Stimulated activated CD4-positive, alpha-beta T cell treated with anti-CD3 and anti-CD28 coated beads, Interleukin-1b, Interleukin-23, amount 100 ng/mL, for 24 hours (primary cell): ENCODE measurements around the gene SEC24C.
"Not testable (repeated sequence)": the region's sequence is repeated elsewhere in the genome, so short reads cannot be mapped to it uniquely, and the experiment has no call there.

Experiments
- DNase-seq, 4 experiments: peaks; one replicate each; pipeline ENCODE4 v3.0.0-alpha.2; 2020; ENCODE audit warnings: low read depth in 4 of 4, low spot score in 1 of 4

The SEC24C gene

GRCh38 chr10:73768881-73769280, 24.7 kb downstream of the SEC24C start:
- peak in 3 of 4 experiments; percentile 37 to 41 (median 38) for DNase-seq

- no peak for DNase-seq
These were observed 25.2 kb downstream of the SEC24C start for GRCh38 chr10:73769396-73769795.

- DNase-seq, result peak in 3 of 4 experiments; percentile 55 to 69 (median 64)
These were observed 27.6 kb downstream of the SEC24C start for GRCh38 chr10:73771722-73772280.

GRCh38 chr10:73772281-73773151, 28.3 kb downstream of the SEC24C start:
- DNase-seq, result peak; percentile 35 to 77 (median 54)

GRCh38 chr10:73773152-73773879, 29.1 kb downstream of the SEC24C start:
- no peak for DNase-seq

- DNase-seq, result no peak
These were observed 30.5 kb downstream of the SEC24C start for GRCh38 chr10:73774637-73775036.

- no peak for DNase-seq
These were observed 34.8 kb downstream of the SEC24C start for GRCh38 chr10:73779018-73779417.

- DNase-seq, result no peak
These were observed 35.5 kb downstream of the SEC24C start for GRCh38 chr10:73779539-73780197.

- DNase-seq, result no peak
These were observed 36.1 kb downstream of the SEC24C start for GRCh38 chr10:73780301-73780700.

- no peak for DNase-seq
These were observed 36.8 kb downstream of the SEC24C start for GRCh38 chr10:73780966-73781365.

GRCh38 chr10:73781548-73781878, 37.3 kb downstream of the SEC24C start:
- no peak for DNase-seq

- peak; percentile 78 to 91 (median 86) for DNase-seq
These were observed 37.9 kb downstream of the SEC24C start, which contains the start of gene CHCHD1 for GRCh38 chr10:73781879-73782748. Gene CHCHD1 (plus strand): TSS chr10:73782048. CDS start chr10:73782076, 28 bp downstream.

GRCh38 chr10:73782749-73783085, 38.5 kb downstream of the SEC24C start:
- no peak for DNase-seq

- DNase-seq, result peak; percentile 62 to 76 (median 70)
These were observed 41.1 kb downstream of the SEC24C start, which contains the start of gene ZSWIM8 for GRCh38 chr10:73785211-73785720. Gene ZSWIM8 (plus strand): TSS chr10:73785606. CDS start chr10:73785879, 273 bp downstream.

- no peak for DNase-seq
These were observed 41.7 kb downstream of the SEC24C start for GRCh38 chr10:73785721-73786511.

- no peak for DNase-seq
These were observed 42.3 kb downstream of the SEC24C start for GRCh38 chr10:73786512-73786885.

GRCh38 chr10:73787031-73787800, 43.0 kb downstream of the SEC24C start:
- not testable (repeated sequence) for DNase-seq

- DNase-seq, result no peak
These were observed 44.9 kb downstream of the SEC24C start for GRCh38 chr10:73788864-73789658.
